OCI-LY3 (cell line): ENCODE measurements around the gene ARL17B.
"Not testable (repeated sequence)": the region's sequence is repeated elsewhere in the genome, so short reads cannot be mapped to it uniquely, and the experiment has no call there.

Experiments used
- EZH2phosphoT487 ChIP-seq: fragments of 200-600 bp; shearing (Covaris generic); IDR thresholded peaks from 2 replicates; pipeline ENCODE4 v1.6.1; 2018; ENCODE audit warnings: antibody characterized with exemption, mixed run types, low read depth
- TF ChIP-seq, protein P1 (sequence below): fragments of 200-600, 300-600 bp; sonication (generic); IDR thresholded peaks from 2 replicates; pipeline ENCODE4 v1.5.1; 2014; ENCODE audit warnings: antibody characterized with exemption, low read length, low read depth

DNA sequence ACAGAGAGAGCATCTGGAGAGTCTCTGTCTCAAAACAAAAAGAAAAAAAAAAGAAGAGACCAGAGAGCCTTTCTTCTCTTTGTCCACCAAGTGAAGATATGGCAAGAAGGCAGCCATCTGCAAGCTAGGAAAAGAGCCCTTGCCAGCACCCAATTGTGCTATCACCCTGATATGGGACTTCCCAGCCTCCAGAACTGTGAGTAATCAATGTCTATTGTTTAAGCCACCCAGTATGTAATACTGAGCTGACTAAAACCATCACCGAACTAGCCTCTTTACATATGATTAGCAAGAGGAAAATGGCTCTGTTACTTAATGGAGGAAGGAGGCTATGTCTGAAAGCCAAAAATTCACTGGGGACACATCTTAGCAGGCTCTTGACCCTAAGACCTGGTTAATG lies 105.2 kb downstream of the ARL17B start:
- TF ChIP-seq, protein P1, sequence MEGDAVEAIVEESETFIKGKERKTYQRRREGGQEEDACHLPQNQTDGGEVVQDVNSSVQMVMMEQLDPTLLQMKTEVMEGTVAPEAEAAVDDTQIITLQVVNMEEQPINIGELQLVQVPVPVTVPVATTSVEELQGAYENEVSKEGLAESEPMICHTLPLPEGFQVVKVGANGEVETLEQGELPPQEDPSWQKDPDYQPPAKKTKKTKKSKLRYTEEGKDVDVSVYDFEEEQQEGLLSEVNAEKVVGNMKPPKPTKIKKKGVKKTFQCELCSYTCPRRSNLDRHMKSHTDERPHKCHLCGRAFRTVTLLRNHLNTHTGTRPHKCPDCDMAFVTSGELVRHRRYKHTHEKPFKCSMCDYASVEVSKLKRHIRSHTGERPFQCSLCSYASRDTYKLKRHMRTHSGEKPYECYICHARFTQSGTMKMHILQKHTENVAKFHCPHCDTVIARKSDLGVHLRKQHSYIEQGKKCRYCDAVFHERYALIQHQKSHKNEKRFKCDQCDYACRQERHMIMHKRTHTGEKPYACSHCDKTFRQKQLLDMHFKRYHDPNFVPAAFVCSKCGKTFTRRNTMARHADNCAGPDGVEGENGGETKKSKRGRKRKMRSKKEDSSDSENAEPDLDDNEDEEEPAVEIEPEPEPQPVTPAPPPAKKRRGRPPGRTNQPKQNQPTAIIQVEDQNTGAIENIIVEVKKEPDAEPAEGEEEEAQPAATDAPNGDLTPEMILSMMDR, result not testable (repeated sequence)
- not testable (repeated sequence) for TF ChIP-seq EZH2phosphoT487
